BJ (cell line): ENCODE measurements around the gene IGF2R. TPM values are rescaled to one million over a fixed set of nuclear protein-coding genes. Genes with fewer than 3 reads are reported as not detected.
"Not testable (repeated sequence)": the region's sequence is repeated elsewhere in the genome, so short reads cannot be mapped to it uniquely, and the experiment has no call there.

Experiments
- CTCF ChIA-PET: fragments of 350-600 bp; formaldehyde crosslinking; extraction: SDS; loops from one replicate; lab custom pipeline; 2021; ENCODE audit warnings: antibody characterized with exemption, inconsistent platforms; lab: Yijun Ruan, JAX
- POLR2A ChIA-PET: fragments of 300-600 bp; sonication (Branson Sonifier 250); formaldehyde crosslinking; extraction: SDS; loops from one replicate; lab custom pipeline; 2021; ENCODE audit warnings: antibody characterized with exemption; lab: Charles Lee
- DNase-seq: peaks from one replicate; pipeline ENCODE4 v3.0.0-alpha.2; 2011; ENCODE audit warnings: low read depth
- H3K27me3 ChIP-seq: 2 replicates; pipeline ENCODE4 v1.6.0; 2011; ENCODE audit warnings: low read length; ENCODE audit not compliant: control insufficient read depth, insufficient read depth
- H3K36me3 ChIP-seq: 2 replicates; pipeline ENCODE4 v1.5.1; 2011; ENCODE audit warnings: low read length; ENCODE audit not compliant: control insufficient read depth, insufficient read depth
- H3K4me3 ChIP-seq: 2 replicates; pipeline ENCODE4 v1.5.1; 2011; ENCODE audit warnings: low read depth, mild to moderate bottlenecking, control low read depth, low read length
- polyA plus RNA-seq: library from polyadenylated mRNA; depleted of rRNA; stranded (reverse); fragments of >200 nt; gene quantifications from 2 replicates; pipeline ENCODE4 v1.2.3, GENCODE V29; 2011
- TF ChIP-seq, protein P1 (sequence below): IDR thresholded peaks from 2 replicates; pipeline ENCODE4 v1.5.1; 2011; ENCODE audit warnings: low read depth, mild to moderate bottlenecking, control low read depth, inconsistent platforms, low read length, moderate library complexity; ENCODE audit not compliant: insufficient read depth

The IGF2R gene
- polyA plus RNA-seq, 1 experiment: 39.4 TPM

DNA sequence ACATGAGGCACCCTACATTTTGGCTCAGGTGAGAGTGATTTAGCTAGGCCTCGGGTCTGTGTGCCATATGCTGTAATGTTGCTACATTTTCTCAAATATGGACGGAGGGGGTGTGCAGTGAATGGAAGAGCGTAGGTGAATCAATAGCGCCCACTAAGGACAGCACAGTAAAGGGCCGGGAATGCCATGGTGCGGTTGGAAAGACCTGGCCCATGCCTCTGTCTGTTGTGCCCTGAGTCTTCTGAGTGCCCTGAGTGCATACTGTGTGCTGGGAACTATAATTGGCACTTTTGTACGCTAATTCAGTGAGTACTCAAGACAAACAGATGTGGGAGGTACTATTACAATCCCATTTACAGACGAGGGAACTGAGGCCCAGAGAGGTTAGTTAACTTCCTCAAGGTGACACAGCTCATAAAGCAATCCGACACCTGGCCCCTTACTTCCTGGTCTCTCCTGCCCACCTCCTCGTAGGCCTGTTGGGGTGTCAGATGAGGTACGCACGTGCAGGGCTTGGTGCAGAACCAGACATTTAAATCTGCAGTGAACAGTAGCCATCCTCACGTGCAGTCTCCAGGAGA lies 170.0 kb downstream of the IGF2R start:
- ChIA-PET CTCF (interaction anchor here (1.0 to 6.9 kb wide), 13 partner anchors 8 to 325 kb away, joined by 3 to 75 read pairs (median 5); no protein-coding TSS in a partner anchor), POLR2A (no interaction called here)
- DNase-seq: no peak
- H3K27me3 ChIP-seq: no peaks in the 10 kb centered on the region
- H3K36me3 ChIP-seq: no peaks in the 10 kb centered on the region
- TF ChIP-seq, protein P1, sequence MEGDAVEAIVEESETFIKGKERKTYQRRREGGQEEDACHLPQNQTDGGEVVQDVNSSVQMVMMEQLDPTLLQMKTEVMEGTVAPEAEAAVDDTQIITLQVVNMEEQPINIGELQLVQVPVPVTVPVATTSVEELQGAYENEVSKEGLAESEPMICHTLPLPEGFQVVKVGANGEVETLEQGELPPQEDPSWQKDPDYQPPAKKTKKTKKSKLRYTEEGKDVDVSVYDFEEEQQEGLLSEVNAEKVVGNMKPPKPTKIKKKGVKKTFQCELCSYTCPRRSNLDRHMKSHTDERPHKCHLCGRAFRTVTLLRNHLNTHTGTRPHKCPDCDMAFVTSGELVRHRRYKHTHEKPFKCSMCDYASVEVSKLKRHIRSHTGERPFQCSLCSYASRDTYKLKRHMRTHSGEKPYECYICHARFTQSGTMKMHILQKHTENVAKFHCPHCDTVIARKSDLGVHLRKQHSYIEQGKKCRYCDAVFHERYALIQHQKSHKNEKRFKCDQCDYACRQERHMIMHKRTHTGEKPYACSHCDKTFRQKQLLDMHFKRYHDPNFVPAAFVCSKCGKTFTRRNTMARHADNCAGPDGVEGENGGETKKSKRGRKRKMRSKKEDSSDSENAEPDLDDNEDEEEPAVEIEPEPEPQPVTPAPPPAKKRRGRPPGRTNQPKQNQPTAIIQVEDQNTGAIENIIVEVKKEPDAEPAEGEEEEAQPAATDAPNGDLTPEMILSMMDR: no peak
- H3K4me3 ChIP-seq: no peak overlapping the region

DNA sequence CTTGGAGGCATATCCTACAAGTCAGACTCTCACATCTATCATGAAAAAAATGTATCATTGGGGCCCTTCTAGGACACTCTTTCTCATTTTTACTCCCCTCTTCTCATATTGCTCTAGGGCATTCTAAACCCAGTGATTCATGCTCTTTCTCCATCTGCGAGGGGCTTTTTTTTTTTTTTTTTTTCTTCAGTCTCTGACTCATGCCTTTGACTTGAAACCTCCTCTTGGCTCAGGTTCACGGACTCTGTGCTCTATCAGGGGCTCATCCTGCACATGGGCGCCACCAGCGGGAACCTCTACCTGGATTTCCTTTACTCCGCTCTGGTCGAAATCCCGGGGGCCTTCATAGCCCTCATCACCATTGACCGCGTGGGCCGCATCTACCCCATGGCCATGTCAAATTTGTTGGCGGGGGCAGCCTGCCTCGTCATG lies 170.6 kb downstream of the IGF2R start:
- CTCF ChIA-PET: interaction anchor here (2.6 to 6.9 kb wide), 3 partner anchors 21 to 324 kb away, joined by 16 to 75 read pairs (median 18); no protein-coding TSS in a partner anchor
- TF ChIP-seq, protein P1: no peak
- POLR2A ChIA-PET: no interaction called here

DNA sequence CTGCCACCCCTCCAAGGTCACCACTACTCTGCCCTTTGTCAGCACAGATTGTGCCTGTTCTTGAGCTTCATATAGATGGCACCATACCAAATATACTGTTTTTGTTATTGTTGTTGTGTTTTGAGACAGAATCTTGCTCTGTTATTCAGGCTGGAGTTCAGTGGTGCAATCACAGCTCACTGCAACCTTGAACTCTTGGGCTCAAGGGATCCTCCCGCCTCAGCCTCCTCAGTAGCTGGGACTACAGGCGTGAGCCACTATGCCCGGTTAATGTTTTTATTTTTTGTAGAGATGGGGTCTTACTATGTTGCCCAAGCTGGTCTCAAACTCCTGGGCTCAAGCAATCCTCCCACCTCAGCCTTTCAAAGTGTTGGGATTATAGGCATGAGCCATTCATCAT lies 171.6 kb downstream of the IGF2R start:
- H3K4me3 ChIP-seq, H3K27me3 ChIP-seq, H3K36me3 ChIP-seq, POLR2A ChIA-PET, DNase-seq: not testable (repeated sequence)
- CTCF ChIA-PET: interaction anchor here (0.9 to 6.9 kb wide), 2 partner anchors 52 to 315 kb away, joined by 3 to 75 read pairs; no protein-coding TSS in a partner anchor

More for the DNA sequence above, 170.6 kb downstream of the IGF2R start:
- H3K4me3 ChIP-seq: no peak overlapping the region
- no peaks in the 10 kb centered on the region for H3K27me3 ChIP-seq
- peak; percentile 83 for DNase-seq
- no peaks in the 10 kb centered on the region for H3K36me3 ChIP-seq

DNA sequence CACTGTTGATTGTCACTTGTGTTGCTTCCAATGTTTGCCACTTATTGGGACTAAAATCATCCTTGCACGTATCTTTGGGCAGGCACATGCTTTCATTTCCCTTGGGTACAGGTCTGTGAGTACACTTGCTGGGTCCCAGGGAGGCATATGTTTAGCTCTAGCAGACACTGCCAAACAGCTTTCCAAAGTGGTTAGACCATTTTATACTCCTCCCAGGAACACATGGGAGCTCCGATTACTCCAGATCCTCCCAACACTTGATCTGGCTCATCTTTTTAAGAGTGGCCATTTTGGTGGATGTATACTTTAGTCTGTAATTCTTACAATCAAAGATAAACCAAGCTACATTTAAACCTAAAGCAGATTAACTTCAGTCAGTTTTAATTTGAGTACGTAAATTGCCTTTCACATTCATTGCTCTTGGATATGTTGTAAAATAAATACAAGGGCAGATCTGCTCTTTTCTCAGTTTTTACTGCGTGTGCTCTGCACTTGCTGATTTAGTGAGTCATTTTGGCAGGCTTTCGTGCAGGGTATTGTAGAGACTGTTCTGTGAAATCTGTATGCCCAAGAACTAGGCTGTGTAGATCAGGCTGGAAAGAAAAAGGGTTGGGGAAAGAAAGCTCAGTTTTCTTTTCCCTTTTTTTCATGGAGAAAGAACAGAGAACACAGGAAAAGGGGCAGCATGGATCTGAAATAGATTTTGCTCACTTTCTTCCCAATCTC lies 172.3 kb downstream of the IGF2R start:
- H3K4me3 ChIP-seq: no peak overlapping the region
- no peaks in the 10 kb centered on the region for H3K36me3 ChIP-seq
- POLR2A ChIA-PET: no interaction called here
- CTCF ChIA-PET: interaction anchor here (0.9 to 6.9 kb wide), 2 partner anchors 53 to 314 kb away, joined by 3 to 75 read pairs; no protein-coding TSS in a partner anchor
- DNase-seq: peak; percentile 57
- TF ChIP-seq, protein P1: no peak
- H3K27me3 ChIP-seq: no peaks in the 10 kb centered on the region

DNA sequence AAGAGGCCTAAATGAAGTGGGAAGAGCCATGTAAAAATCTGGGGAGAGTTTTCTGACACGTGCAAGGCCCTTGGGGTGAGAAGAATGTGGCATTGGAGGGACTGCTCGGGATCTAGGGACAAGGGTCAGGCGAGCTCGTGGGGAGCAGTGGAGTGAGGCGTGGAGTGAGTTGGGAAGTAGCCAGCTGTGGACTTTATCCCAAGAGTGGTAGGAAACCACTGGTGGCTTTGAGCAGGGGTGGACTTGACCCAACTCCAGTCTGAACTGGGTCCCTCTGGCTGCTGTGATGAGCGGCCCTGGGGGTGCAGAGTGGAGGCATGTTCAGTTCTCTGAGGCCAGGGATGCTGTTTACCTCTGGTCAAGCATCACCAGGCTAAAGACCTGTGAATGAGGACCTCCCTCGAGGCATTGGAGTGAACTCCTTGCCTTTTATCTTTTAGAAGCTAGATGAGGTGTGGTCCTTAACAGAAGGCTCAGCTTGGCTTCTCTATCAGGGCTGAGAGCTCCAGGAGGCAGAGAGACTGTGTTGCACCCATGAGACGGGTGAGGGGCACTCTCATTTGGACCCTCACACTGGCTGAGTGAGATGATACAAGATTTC lies 173.3 kb downstream of the IGF2R start:
- CTCF ChIA-PET: interaction anchor here (0.7 to 6.9 kb wide), 3 partner anchors 12 to 313 kb away, joined by 4 to 75 read pairs (median 6); no protein-coding TSS in a partner anchor
- H3K36me3 ChIP-seq: no peaks in the 10 kb centered on the region
- no peaks in the 10 kb centered on the region for H3K27me3 ChIP-seq
- TF ChIP-seq, protein P1: no peak
- no peak overlapping the region for H3K4me3 ChIP-seq
- POLR2A ChIA-PET: interaction anchor here (0.6 kb wide), 1 partner anchor 978 kb away, joined by 3 read pairs; no protein-coding TSS in a partner anchor
- DNase-seq: no peak
